SKM-1 treated with dmso at 0.1 percent for 144 hours (cell line): Measurements from ENCODE around the gene B3GAT3.
"Not testable (repeated sequence)": the region's sequence is repeated elsewhere in the genome, so short reads cannot be mapped to it uniquely, and the experiment has no call there.

ENCODE experiments used
- DNase-seq: peaks from one replicate; lab custom pipeline; 2025; ENCODE audit not compliant: unreplicated experiment; lab: John Stamatoyannopoulos, UW

Gene B3GAT3

DNA sequence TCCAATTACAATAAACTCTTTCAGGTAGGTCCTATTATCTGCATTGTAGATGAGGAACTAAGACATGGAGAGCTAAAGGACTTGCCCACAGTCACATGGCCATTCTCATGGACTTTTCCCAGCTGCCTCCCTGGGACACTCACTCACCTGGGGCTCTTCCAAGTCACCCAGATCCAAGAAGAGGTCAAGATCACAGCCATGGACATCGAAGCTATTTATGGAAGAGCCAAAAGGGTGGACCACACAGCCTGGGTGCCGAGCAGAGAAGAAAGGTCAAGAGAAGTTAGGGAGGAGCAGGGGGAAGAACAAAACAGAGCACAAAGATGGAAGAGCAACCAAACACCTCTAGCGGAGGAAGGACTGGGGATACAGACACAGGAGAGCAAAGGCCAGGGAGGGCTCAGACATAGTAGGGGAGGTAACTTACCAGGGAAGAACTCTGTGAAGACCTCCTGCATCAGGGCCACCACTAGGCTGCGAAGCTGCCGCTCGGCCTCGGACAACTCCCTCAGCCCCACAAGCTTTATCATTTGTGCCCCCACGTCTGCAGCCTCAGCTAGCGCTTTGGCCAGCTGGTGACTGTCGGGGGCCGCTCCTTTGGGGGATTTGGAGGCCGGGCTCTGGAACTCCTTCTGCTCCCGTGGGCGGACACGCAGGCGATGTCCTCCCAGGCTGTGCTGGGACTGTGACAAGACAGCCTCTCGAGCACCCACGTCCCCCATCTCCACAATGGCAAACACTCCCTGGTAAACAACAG is 40.6 kb downstream of the B3GAT3 start:
- no peak for DNase-seq

DNA sequence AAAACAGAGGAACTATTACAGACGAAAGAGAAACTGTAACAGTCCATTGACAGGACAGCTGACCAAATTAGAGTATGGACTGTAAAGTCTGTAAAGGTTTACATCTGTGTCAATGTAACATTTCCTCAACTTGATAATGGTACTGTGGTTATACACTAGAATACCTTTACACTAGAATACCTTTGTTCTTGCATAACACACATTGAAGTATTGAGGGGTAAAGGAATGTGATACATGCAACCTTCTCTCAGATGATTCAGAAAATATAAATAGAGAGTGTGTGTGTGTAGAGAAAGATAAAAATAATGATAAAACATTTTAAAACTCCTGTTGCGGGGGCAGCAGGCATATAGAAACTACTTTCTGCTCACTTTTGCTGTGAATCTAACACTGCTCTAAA is 42.5 kb downstream of the B3GAT3 start:
- DNase-seq = no peak

GRCh38 chr11:62578541-62578940 is 43.2 kb downstream of the B3GAT3 start:
- DNase-seq = no peak

GRCh38 chr11:62577046-62577714 is 44.6 kb downstream of the B3GAT3 start:
- no peak for DNase-seq

DNA sequence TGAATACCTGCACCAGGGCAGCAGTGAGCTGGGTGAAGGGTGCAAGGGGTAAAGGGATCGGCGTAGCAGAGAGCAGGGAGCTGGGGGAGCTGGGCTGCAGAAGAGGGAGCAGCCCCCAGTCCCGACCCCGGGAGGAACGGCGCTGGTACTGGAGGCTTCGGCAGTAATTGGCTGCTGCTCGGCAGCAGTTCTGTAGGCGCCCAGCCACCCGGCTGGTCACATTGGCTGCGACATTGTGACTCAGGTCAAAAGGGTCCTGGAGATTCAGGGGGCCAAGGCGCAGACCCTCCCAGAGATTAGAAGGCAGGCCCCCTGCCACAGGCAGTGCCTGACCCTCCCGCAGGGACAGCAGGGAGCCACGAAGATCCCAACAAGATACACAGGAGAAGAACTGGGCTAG is 45.9 kb downstream of the B3GAT3 start:
- no peak for DNase-seq

- DNase-seq = no peak
Measured at GRCh38 chr11:62575156-62575555, 46.6 kb downstream of the B3GAT3 start.

- DNase-seq = no peak
Measured at GRCh38 chr11:62574363-62575071, 47.3 kb downstream of the B3GAT3 start.

- DNase-seq = peak; percentile 100
Measured at GRCh38 chr11:62573592-62574362, 48.0 kb downstream of the B3GAT3 start, which contains the start of gene EEF1G. Gene EEF1G, minus strand, starts transcription at chr11:62573891. Its CDS starts 49 bp downstream, at chr11:62573842.

DNA sequence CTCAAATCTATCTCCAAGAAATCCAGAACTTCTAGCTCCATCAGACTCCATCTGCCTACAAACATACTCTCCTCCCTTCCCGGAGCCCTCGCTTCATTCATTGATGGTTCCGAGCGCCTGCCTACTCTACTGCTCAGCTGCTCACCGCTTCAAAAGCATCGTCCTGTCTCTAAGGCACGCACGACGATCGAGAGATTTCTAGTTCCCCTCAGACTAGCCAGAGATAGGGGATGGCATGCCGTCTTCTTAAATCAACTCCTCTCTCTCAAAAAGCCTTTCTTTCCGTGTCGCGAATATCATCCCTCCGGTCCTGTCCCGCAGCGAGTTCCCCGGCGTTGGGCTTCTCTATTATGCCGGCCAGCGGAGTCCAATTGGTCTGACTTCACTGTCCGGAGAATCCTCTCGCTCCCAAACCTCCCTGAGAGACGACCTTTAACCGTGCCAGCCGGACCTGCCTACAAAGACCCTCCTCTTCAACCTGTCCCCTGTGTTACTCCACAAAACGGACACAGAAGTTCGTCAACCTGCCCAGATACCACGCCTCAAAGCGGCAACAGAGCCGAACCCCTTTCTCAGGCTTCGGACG is 48.7 kb downstream of the B3GAT3 start:
- DNase-seq = no peak

DNA sequence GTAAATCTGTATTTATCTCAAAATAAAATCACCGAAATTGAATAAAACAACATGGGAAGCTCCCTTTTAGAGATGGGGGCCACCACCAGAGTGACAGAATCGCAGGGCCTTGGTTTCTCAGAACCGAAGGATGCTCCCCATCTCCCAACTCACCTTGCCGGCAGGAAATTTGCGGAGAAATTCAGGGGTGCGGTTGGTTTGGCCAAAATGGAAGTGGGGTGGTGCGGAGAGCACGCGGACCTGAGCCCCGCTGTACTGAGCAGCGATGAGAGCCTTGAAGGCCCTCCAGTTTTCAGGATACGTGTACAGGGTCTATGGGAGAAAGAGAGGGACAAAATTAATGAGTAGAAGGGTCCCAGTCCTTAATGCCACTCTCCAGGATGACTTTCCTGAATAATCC is 49.4 kb downstream of the B3GAT3 start:
- no peak for DNase-seq

DNA sequence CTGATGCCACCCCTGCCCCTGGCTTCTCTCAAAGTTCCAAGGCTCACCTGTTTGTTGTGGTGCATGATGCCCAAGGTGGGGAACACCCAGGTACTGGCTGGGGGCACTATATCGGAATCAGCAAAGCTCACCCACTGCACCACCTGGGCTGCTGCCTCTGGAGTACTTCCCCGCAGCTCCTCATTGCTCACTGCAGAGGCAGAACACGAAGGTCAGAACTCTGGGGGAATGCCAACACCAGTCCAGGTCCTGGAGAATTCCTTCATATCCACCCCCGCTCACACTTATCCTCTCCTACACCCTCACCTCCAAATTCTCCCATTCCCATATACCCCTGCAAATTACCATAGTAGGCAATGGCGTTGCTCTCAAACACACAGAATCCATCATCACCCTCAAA is 50.3 kb downstream of the B3GAT3 start:
- not testable (repeated sequence) for DNase-seq

DNA sequence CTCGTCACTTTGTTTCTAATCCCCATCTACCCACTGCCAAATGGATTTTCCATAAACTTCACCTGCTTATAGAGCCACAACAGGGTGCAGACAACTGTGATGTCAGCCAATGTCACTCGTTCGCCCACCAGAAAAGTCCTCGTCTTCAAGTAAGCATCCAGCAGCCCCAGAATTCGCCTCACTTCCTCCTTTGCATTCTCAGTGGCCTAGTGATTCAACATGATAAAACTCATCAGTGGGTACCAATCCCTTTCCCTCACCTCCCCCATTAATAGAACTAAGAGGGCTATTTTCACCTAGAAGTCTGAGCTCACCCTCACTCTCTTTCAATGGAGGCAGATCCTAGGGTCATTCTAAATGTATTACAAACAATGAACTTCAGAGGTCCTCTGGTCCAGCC is 50.9 kb downstream of the B3GAT3 start:
- DNase-seq = not testable (repeated sequence)

- no peak for DNase-seq
Measured at GRCh38 chr11:62569611-62570010, 52.2 kb downstream of the B3GAT3 start.

DNA sequence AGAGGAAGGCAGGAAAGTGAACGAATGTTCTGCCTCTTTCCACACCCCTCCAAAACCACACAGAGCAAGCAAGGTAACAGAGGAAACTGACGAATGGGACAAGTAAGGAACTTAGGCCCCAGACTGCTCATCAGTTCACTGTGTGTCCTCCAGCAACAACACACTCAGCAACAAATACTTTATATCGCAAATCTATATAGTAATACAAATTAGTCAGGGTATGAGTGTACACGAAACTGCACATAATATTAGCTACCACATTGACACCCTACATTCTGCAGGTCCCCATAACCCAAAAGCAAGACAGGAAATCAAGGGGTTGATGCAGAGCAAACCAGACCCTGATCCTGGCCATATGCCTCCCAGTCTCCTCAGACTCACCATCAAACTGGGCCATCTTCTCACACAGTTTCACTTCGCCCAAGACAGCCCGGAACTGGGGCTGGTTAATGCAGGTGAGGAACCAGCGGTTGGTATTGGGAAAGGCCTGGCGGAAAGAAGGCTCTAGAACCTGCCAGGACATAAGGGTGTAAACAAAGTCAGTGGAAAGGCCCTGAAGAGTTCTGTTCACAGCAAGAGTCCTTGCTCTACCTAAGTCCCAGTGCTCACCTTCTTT is 54.7 kb downstream of the B3GAT3 start:
- DNase-seq = no peak

DNA sequence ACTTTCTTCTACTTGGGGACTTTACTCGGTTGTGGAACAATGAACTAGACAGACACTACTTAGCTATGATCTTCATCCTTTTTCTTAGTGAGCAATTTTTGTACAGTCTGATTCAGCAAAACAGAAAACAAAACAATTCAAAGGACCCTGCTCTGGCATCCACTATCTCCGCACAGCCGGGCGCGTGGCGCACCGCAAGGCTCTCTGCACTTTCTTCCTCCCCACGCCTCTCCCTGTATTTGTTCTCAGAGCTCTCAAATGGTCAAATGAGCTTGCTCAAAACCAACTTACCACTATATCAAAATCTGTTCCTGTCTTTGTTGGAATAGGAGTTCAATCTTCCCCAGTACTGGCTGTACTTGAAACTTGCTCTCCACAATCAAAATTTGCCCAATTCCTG is 55.5 kb downstream of the B3GAT3 start:
- no peak for DNase-seq
